ENCODE data around the gene MPG. TPM values are rescaled to one million over a fixed set of nuclear protein-coding genes. Genes with fewer than 3 reads are reported as not detected.

MPG gene
- polyA plus RNA-seq, 1 experiment: 117 TPM

- no peaks in the 10 kb centered on the region for H3K27me3 ChIP-seq (ENCODE audit: control insufficient read depth, insufficient read depth, low read length)
- POLR2A ChIA-PET: no interaction called here
- DNase-seq (ENCODE audit: low read depth): no peak
- TF ChIP-seq CTCF (IDR thresholded peaks at IDR 0.05; ENCODE audit: insufficient read depth, low read depth, low read length): no peak
- H3K4me3 ChIP-seq (ENCODE audit: low read depth, low read length): no peak overlapping the region
- peaks cover 17% of the 10 kb centered on the region for H3K36me3 ChIP-seq (ENCODE audit: control insufficient read depth, insufficient read depth, low read length)
- CTCF ChIA-PET: interaction anchor here (1.3 to 21.0 kb wide), 6 partner anchors 9 to 294 kb away, joined by 4 to 544 read pairs (median 34); partner anchors contain the start of genes HBQ1 and MPG
Measured at GRCh38 chr16:67884-68789, 9.9 kb upstream of the MPG start.

- DNase-seq (ENCODE audit: low read depth): no peak
- no peak overlapping the region for H3K4me3 ChIP-seq (ENCODE audit: low read depth, low read length)
- ChIA-PET CTCF (interaction anchor here (1.2 to 21.0 kb wide), 3 partner anchors 23 to 113 kb away, joined by 4 to 544 read pairs (median 4); no protein-coding TSS in a partner anchor), POLR2A (no interaction called here)
- no peak for TF ChIP-seq CTCF (IDR thresholded peaks at IDR 0.05; ENCODE audit: insufficient read depth, low read depth, low read length)
- H3K36me3 ChIP-seq (ENCODE audit: control insufficient read depth, insufficient read depth, low read length): peaks cover 8% of the 10 kb centered on the region
- no peaks in the 10 kb centered on the region for H3K27me3 ChIP-seq (ENCODE audit: control insufficient read depth, insufficient read depth, low read length)
Measured at GRCh38 chr16:69181-69580, 8.8 kb upstream of the MPG start.

GRCh38 chr16:71210-71539 is 6.8 kb upstream of the MPG start:
- ChIA-PET CTCF (interaction anchor here (1.3 to 21.0 kb wide), 3 partner anchors 21 to 291 kb away, joined by 5 to 544 read pairs (median 9); no protein-coding TSS in a partner anchor), POLR2A (no interaction called here)
- Histone ChIP-seq H3K36me3 (ENCODE audit: control insufficient read depth, insufficient read depth, low read length) (peaks cover 3% of the 10 kb centered on the region), H3K27me3 (ENCODE audit: control insufficient read depth, insufficient read depth, low read length) (no peaks in the 10 kb centered on the region), H3K4me3 (ENCODE audit: low read depth, low read length) (peak overlapping the region; percentile 57)
- no peak for TF ChIP-seq CTCF (IDR thresholded peaks at IDR 0.05; ENCODE audit: insufficient read depth, low read depth, low read length)
- DNase-seq (ENCODE audit: low read depth): no peak

GRCh38 chr16:71540-72401 is 6.3 kb upstream of the MPG start:
- no peaks in the 10 kb centered on the region for H3K27me3 ChIP-seq (ENCODE audit: control insufficient read depth, insufficient read depth, low read length)
- peaks cover 3% of the 10 kb centered on the region; the same call in 1 of the 2 replicates for H3K36me3 ChIP-seq (ENCODE audit: control insufficient read depth, insufficient read depth, low read length)
- no peak for TF ChIP-seq CTCF (IDR thresholded peaks at IDR 0.05; ENCODE audit: insufficient read depth, low read depth, low read length)
- POLR2A ChIA-PET: no interaction called here
- H3K4me3 ChIP-seq (ENCODE audit: low read depth, low read length): peak overlapping the region; percentile 57
- CTCF ChIA-PET: interaction anchor here (0.8 to 21.0 kb wide), 6 partner anchors 20 to 290 kb away, joined by 3 to 544 read pairs (median 6); no protein-coding TSS in a partner anchor
- no peak for DNase-seq (ENCODE audit: low read depth)

Data from BJ (cell line).